SK-N-SH treated with all-trans-retinoic acid at 6 μM for 48 hours (cell line): ENCODE measurements around the gene EMC8.

Experiments used
- ATAC-seq: fragments of 200-7000 bp; cut with Tn5 transposase; 3 replicates; pipeline ENCODE4 v1.9.1; 2020; ENCODE audit warnings: mild to moderate bottlenecking, moderate library complexity
- ARNTL ChIP-seq: fragments of 450-650 bp; formaldehyde crosslinking; IDR thresholded peaks from 2 replicates; pipeline ENCODE4 v1.5.0; 2020; ENCODE audit warnings: low read depth, mild to moderate bottlenecking, moderate library complexity, borderline replicate concordance
- CREB5 ChIP-seq: fragments of 250-450 bp; sonication (Bioruptor Pico); IDR thresholded peaks from 2 replicates; pipeline ENCODE4 v1.5.1; 2020; ENCODE audit warnings: low read depth, mild to moderate bottlenecking, moderate library complexity
- CSDC2 ChIP-seq: fragments of 250-450 bp; sonication (Bioruptor Pico); IDR thresholded peaks from 2 replicates; pipeline ENCODE4 v1.5.0; 2020; ENCODE audit warnings: mild to moderate bottlenecking, moderate library complexity
- CSRNP3 ChIP-seq: fragments of 250-450 bp; sonication (Bioruptor Pico); IDR thresholded peaks from 2 replicates; pipeline ENCODE4 v1.5.1; 2021; ENCODE audit warnings: mild to moderate bottlenecking, moderate library complexity
- GLIS3 ChIP-seq: fragments of 250-450 bp; sonication (Bioruptor Pico); IDR thresholded peaks from 2 replicates; pipeline ENCODE4 v1.5.0; 2020; ENCODE audit warnings: mild to moderate bottlenecking, moderate library complexity
- ISL1 ChIP-seq: fragments of 250-450 bp; sonication (Bioruptor Pico); IDR thresholded peaks from 2 replicates; pipeline ENCODE4 v2.1.2; 2022; ENCODE audit warnings: mild to moderate bottlenecking, moderate library complexity
- OSR1 ChIP-seq: fragments of 250-450 bp; sonication (Bioruptor Pico); IDR thresholded peaks from 2 replicates; pipeline ENCODE4 v1.8.0; 2022; ENCODE audit warnings: moderate library complexity, mild to moderate bottlenecking, inconsistent platforms
- PATZ1 ChIP-seq: fragments of 250-450 bp; sonication (Bioruptor Pico); IDR thresholded peaks from 2 replicates; pipeline ENCODE4 v1.8.0; 2020; ENCODE audit warnings: mild to moderate bottlenecking, moderate library complexity, borderline replicate concordance
- POU6F1 ChIP-seq: fragments of 250-450 bp; sonication (Bioruptor Pico); IDR thresholded peaks from 2 replicates; pipeline ENCODE4 v1.8.0; 2021; ENCODE audit warnings: low read depth, mild to moderate bottlenecking, moderate library complexity, borderline replicate concordance
- RARB ChIP-seq: fragments of 250-450 bp; sonication (Bioruptor Pico); IDR thresholded peaks from 2 replicates; pipeline ENCODE4 v1.8.0; 2021; ENCODE audit warnings: mild to moderate bottlenecking, moderate library complexity
- SNAI2 ChIP-seq: fragments of 250-450 bp; sonication (Bioruptor Pico); IDR thresholded peaks from 2 replicates; pipeline ENCODE4 v1.5.0; 2020; ENCODE audit warnings: mild to moderate bottlenecking, moderate library complexity
- TCF4 ChIP-seq: fragments of 250-450 bp; sonication (Bioruptor Pico); IDR thresholded peaks from 2 replicates; pipeline ENCODE4 v1.8.0; 2021; ENCODE audit warnings: mild to moderate bottlenecking, moderate library complexity, borderline replicate concordance
- TOX ChIP-seq: fragments of 250-450 bp; sonication (Bioruptor Pico); IDR thresholded peaks from 2 replicates; pipeline ENCODE4 v1.8.0; 2021; ENCODE audit warnings: mild to moderate bottlenecking, moderate library complexity, borderline replicate concordance
- TSHZ2 ChIP-seq: fragments of 250-450 bp; sonication (Bioruptor Pico); IDR thresholded peaks from 2 replicates; pipeline ENCODE4 v1.5.0; 2020; ENCODE audit warnings: mild to moderate bottlenecking, moderate library complexity
- ZC3H10 ChIP-seq: fragments of 250-450 bp; sonication (Bioruptor Pico); IDR thresholded peaks from 2 replicates; pipeline ENCODE4 v1.5.1; 2021; ENCODE audit warnings: mild to moderate bottlenecking, moderate library complexity
- ZFP3 ChIP-seq: fragments of 250-450 bp; sonication (Bioruptor Pico); IDR thresholded peaks from 2 replicates; pipeline ENCODE4 v1.5.0; 2020; ENCODE audit warnings: mild to moderate bottlenecking, moderate library complexity
- ZNF565 ChIP-seq: fragments of 450-650 bp; formaldehyde crosslinking; conservative IDR thresholded peaks from 2 replicates; pipeline ENCODE4 v1.5.0; 2020; ENCODE audit warnings: low read depth, mild to moderate bottlenecking, moderate library complexity
- ZNF70 ChIP-seq: fragments of 450-650 bp; formaldehyde crosslinking; IDR thresholded peaks from 2 replicates; pipeline ENCODE4 v1.5.0; 2020; ENCODE audit warnings: mild to moderate bottlenecking, moderate library complexity
- ZNF8 ChIP-seq: fragments of 450-650 bp; formaldehyde crosslinking; IDR thresholded peaks from 2 replicates; pipeline ENCODE4 v1.5.0; 2020; ENCODE audit warnings: mild to moderate bottlenecking, moderate library complexity

The EMC8 gene

GRCh38 chr16:85749771-85750145, 49.6 kb downstream of the EMC8 start:
- ATAC-seq: no peak
- TF ChIP-seq ARNTL (CRISPR knock-in tag) (no peak), ISL1 (CRISPR knock-in tag) (no peak), TOX (CRISPR knock-in tag) (no peak), CSDC2 (CRISPR knock-in tag) (no peak), ZC3H10 (no peak), ZNF8 (CRISPR knock-in tag) (no peak), SNAI2 (no peak), POU6F1 (no peak), CREB5 (CRISPR knock-in tag) (no peak)

- no peak for ATAC-seq
Measured at GRCh38 chr16:85746460-85747215, 52.7 kb downstream of the EMC8 start.

More at GRCh38 chr16:85746460-85747215, 52.7 kb downstream of the EMC8 start:
- TF ChIP-seq ISL1 (CRISPR knock-in tag) (no peak), ZNF70 (CRISPR knock-in tag) (no peak), GLIS3 (CRISPR knock-in tag) (no peak), OSR1 (no peak), ARNTL (CRISPR knock-in tag) (no peak), CSDC2 (CRISPR knock-in tag) (no peak), CSRNP3 (CRISPR knock-in tag) (no peak), TSHZ2 (CRISPR knock-in tag) (no peak), TOX (CRISPR knock-in tag) (no peak), RARB (no peak), CREB5 (CRISPR knock-in tag) (no peak), SNAI2 (no peak), ZFP3 (CRISPR knock-in tag) (no peak), TCF4 (no peak), ZNF8 (CRISPR knock-in tag) (no peak), PATZ1 (no peak), ZNF565 (no peak)
